Large intestine (tissue), 3 donors: ENCODE results near the gene SLC9A1. TPM values are rescaled to one million over a fixed set of nuclear protein-coding genes. Genes with fewer than 3 reads are reported as not detected.

Experiments
- DNase-seq, 2 donors: peaks; one replicate each; pipeline versions ENCODE4 v3.0.0 to v3.0.0-alpha.2; 2013
- H3K27ac ChIP-seq: one replicate; pipeline ENCODE4 v1.5.1; 2013; ENCODE audit warnings: low read length
- H3K27me3 ChIP-seq: 2 replicates; pipeline ENCODE4 v1.6.1; 2013; ENCODE audit warnings: low read length; ENCODE audit not compliant: control insufficient read depth, insufficient read depth
- H3K36me3 ChIP-seq: 2 replicates; pipeline ENCODE4 v1.6.1; 2013; ENCODE audit warnings: low read length; ENCODE audit not compliant: control insufficient read depth, insufficient read depth
- H3K4me1 ChIP-seq: one replicate; pipeline ENCODE4 v1.6.1; 2013; ENCODE audit warnings: low read length; ENCODE audit not compliant: control insufficient read depth, insufficient read depth
- H3K4me3 ChIP-seq: one replicate; pipeline ENCODE4 v1.5.1; 2013; ENCODE audit warnings: low read length
- H3K9me3 ChIP-seq: one replicate; pipeline ENCODE4 v1.6.1; 2013; ENCODE audit warnings: mild to moderate bottlenecking, low read depth, low read length, moderate library complexity; ENCODE audit not compliant: control insufficient read depth
- WGBS: methylation state at CpG from one replicate; pipeline ENCODE4 v1.1.5; 2013; ENCODE audit warnings: low lambda C conversion rate; ENCODE audit not compliant: insufficient coverage; 5-methylcytosine and 5-hydroxymethylcytosine counted together
- polyA plus RNA-seq: library from polyadenylated mRNA; unstranded; fragments of 120-200 nt; gene quantifications from one replicate; pipeline ENCODE4 v1.2.1, GENCODE V29; 2013

The SLC9A1 gene
- polyA plus RNA-seq, 1 donor = 21.5 TPM

DNA sequence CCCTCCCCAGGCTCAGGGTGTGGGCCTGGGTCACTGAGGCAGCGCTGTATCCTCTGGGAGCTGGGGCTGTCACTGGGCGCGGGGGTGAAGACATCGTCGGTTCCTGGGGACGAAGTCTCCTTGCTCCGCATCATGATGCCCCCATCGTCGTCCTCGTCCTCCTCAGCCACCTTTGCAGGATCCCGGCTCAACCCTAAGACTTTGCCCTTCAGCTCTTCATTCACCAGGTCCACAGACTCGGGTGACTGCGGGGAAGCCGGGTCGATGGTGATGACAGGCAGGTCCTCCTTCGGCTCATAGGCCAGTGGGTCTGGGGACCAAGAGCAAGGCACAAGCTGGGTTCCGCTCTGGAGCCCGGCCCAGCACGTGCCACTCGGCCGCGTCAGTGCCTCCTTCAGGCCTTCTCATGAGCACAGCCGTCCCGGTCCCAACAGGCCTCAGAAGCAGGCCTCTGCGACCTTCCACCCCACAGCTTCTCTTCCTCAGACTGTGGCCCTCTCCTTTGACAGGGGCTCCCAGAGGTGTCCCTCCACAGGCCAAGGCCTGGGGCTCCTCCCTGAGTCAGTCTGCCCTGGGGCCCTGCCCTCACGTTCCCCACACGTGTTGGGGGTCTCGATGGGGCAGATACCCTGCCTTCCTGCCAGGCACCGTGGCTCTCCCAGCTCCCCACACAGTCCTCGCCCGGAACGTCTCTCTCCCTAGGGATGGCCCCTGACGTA lies 54.4 kb downstream of the SLC9A1 start:
- Histone ChIP-seq H3K4me3 (no peak overlapping the region), H3K9me3 (peaks cover 3% of the 10 kb centered on the region), H3K36me3 (peaks cover 27% of the 10 kb centered on the region), H3K27me3 (no peaks in the 10 kb centered on the region), H3K27ac (peak overlapping the region; percentile 75), H3K4me1 (peaks cover 33% of the 10 kb centered on the region)
- peak in 1 of 2 donors; percentile 23 for DNase-seq
- WGBS = 30% methylated on average over 2 of the region's 33 CpGs

DNA sequence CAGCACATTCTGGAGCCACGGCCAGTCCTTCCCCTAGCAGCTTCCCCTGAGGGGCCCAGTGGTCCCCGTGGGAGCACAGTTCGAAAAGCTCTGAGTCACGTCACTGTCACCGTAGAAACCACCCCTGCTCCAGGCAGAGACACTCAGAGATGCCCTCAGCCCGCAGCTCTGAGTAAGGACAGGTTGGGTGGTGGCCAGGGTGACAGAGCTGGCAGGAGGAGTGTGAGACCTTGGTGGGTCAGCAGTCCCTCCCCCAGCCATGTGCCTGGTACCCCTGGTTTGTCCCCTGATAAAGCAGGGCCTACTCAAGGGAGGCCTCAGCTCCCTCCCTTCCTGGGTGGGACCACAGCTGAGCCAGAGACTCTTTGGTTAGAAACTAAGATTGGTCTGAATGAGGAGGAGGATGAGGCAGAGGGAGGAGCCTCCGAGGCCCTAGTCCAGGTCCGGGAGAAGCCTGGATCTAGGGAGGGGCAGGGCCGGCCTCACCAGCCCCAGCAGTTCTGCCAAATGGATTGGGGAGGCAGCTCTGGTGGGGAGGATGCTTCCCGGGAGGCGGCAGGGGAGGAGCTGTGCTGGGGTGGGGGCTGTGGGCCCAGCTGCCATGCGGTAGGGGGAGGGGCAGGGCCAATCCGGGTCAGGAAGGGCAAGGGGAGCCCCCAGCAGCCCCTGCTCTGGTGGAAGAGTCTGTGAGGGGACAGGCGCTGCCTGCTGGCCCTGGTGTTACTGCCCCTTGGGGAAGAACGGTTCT lies 55.2 kb downstream of the SLC9A1 start:
- DNase-seq = peak; percentile 72 to 89
- peak overlapping the region; percentile 75 for H3K27ac ChIP-seq
- H3K27me3 ChIP-seq = no peaks in the 10 kb centered on the region
- H3K4me3 ChIP-seq = no peak overlapping the region
- H3K36me3 ChIP-seq = peaks cover 23% of the 10 kb centered on the region
- no CpG with 5 or more reads among the region's 15 CpGs for WGBS
- H3K9me3 ChIP-seq = peaks cover 3% of the 10 kb centered on the region
- H3K4me1 ChIP-seq = peaks cover 33% of the 10 kb centered on the region

DNA sequence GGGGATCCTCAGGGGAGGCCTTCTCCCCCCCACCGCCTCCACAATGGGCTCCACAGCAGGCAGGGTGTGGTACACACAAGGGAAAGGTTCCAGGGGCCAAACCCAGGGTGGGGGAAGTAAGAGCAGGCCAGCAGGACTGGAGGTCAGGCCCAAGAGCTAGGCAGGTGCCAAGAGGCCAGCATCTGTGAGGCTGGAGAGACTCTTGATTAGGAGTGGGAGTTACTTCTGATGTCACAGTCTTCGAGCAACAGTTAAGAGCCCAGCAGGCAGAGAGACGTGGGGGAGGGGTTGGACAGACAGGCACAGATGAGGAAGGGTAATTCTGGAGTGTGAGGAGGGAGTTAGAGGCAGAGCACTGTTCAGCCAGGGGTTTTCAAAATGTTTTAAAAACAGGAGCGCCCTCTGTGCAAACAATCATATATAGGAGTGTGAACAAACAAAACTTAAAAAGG lies 55.8 kb downstream of the SLC9A1 start:
- Histone ChIP-seq H3K4me1 (peaks cover 33% of the 10 kb centered on the region), H3K9me3 (peaks cover 3% of the 10 kb centered on the region), H3K36me3 (peaks cover 20% of the 10 kb centered on the region), H3K27ac (peak overlapping the region; percentile 75), H3K27me3 (no peaks in the 10 kb centered on the region), H3K4me3 (no peak overlapping the region)
- DNase-seq = peak; percentile 76 to 87
- 0% methylated on average over 1 of the region's 4 CpGs for WGBS

DNA sequence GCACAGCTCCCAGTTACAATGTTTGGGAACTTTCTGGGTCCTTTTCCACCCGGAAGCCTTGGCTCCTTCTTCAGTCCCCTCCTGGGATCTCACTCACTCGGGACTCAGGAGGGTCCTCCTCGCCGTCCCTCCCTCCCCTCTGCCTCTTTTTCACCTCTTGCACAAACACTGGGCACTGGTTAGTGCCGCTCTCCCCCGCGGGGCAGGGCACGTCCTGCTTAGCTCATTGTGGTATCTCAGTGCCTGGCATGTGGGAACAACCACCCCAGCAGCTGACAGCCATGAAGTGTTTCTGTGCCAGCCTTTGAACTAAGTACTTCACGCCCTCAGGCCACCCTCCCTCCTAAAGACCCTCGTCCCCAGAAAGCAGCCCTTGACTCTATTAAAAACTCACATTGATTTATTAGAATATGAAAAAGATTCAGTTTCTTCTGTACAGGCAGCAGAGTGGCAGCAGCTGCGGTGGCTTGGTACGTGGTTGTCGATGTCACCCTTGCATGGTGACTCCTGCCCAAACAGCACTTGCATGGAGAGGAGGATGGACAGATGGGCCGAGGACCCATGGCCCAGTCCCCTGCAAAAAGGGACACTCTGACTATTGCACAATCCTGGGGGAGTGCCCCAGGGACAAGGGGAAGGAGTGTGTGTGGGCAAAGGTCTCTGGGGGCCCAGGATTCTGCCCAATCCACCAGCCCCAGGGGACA lies 56.3 kb downstream of the SLC9A1 start:
- DNase-seq = no peak
- peak overlapping the region; percentile 75 for H3K27ac ChIP-seq

DNA sequence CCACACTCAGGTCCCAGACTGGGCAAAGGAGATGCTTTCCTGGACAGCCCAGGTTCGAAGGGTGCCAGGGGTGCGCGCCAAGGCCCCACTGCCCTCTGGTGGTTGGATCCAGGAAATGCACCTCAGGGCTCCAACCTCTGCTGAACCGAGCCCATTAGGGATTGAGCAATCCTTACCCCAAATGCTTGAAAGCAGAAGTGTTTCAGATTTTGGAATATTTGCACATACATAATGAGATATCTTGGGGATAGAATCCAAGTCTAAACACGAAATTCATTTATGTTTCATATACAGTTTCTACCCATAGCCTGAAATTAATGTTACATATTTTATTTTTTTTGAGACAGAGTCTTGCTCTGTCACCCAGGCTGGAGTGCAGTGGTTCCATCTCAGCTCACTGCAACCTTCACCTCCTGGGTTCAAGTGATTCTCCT lies 57.4 kb downstream of the SLC9A1 start:
- peak; percentile 66 to 71 for DNase-seq
- WGBS = no CpG with 5 or more reads among the region's 5 CpGs

More for the DNA sequence above, 56.3 kb downstream of the SLC9A1 start:
- peaks cover 18% of the 10 kb centered on the region for H3K36me3 ChIP-seq
- no CpG with 5 or more reads among the region's 14 CpGs for WGBS
- peaks cover 3% of the 10 kb centered on the region for H3K9me3 ChIP-seq
- peaks cover 33% of the 10 kb centered on the region for H3K4me1 ChIP-seq
- no peak overlapping the region for H3K4me3 ChIP-seq
- no peaks in the 10 kb centered on the region for H3K27me3 ChIP-seq

DNA sequence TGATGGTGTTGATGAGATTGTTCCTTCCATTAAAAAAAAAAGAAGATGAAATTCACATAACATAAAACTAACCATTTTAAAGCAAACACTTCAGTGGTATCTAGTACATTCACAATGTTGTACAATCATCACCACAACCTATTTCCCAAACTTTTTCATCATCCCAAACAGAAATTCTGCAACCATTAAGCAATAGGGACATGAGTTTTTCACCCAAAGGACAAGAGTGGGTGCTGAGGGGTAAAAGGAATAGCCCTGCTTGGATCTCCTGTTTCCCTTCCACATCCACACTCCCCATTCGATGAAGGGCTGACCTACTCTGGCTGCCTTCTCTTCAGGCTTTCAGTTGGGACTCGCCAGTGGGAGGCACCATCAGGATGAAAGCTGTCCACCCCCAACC lies 59.3 kb downstream of the SLC9A1 start:
- no peaks in the 10 kb centered on the region for H3K27me3 ChIP-seq
- H3K27ac ChIP-seq = no peak overlapping the region
- H3K4me1 ChIP-seq = peaks cover 25% of the 10 kb centered on the region

More for the DNA sequence above, 57.4 kb downstream of the SLC9A1 start:
- no peaks in the 10 kb centered on the region for H3K27me3 ChIP-seq
- no peak overlapping the region for H3K27ac ChIP-seq
- H3K4me1 ChIP-seq = peaks cover 33% of the 10 kb centered on the region
- H3K36me3 ChIP-seq = peaks cover 10% of the 10 kb centered on the region
- no peak overlapping the region for H3K4me3 ChIP-seq
- no peaks in the 10 kb centered on the region for H3K9me3 ChIP-seq

DNA sequence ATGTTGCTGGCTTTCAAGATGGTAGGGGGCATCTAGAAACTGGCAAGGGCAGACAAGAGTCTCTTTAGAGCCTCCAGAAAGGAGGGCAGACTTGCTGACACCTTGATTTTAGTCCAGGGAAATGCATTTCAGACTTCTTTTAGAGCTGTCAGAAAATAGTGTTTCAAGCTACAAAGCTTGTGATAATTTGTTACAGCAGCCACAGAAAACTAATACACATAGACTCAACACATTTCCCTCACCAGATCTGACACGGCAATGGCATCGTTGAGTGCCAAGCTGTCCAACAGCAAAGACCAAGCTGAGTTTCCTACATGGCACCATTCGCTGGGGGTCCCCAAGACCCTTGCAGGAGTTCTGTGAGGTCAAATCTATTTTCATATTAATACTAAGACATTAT lies 62.0 kb downstream of the SLC9A1 start:
- Histone ChIP-seq H3K4me3 (no peak overlapping the region), H3K27me3 (no peaks in the 10 kb centered on the region), H3K27ac (no peak overlapping the region), H3K4me1 (no peaks in the 10 kb centered on the region), H3K9me3 (no peaks in the 10 kb centered on the region), H3K36me3 (no peaks in the 10 kb centered on the region)
- no peak for DNase-seq
- WGBS = no CpG with 5 or more reads among the region's 3 CpGs

More for the DNA sequence above, 59.3 kb downstream of the SLC9A1 start:
- Histone ChIP-seq H3K36me3 (no peaks in the 10 kb centered on the region), H3K9me3 (no peaks in the 10 kb centered on the region), H3K4me3 (no peak overlapping the region)
- DNase-seq = no peak
- WGBS = no CpG with 5 or more reads among the region's 2 CpGs

DNA sequence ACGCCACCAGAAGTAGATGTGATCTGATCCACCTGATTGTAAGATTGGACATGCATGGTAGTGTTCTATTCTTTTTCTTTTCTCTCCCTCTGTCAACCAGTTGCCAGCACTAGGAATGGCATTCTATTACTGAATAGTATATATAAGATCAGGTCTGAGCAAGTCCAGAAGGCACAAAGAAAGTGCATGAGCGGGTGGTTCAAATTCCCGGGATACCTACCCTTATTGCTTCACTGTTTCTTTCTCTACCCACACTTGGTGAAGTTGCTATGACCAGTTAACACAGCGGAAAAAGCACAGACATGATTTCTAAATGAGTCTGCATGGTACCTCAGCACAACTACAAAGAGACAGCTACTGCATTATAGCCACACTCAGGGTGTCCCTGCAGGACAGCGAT lies 64.0 kb downstream of the SLC9A1 start:
- no peaks in the 10 kb centered on the region for H3K4me1 ChIP-seq
- WGBS = no CpG with 5 or more reads among the region's 5 CpGs
- H3K27ac ChIP-seq = no peak overlapping the region
- H3K9me3 ChIP-seq = peaks cover 6% of the 10 kb centered on the region
- no peaks in the 10 kb centered on the region for H3K27me3 ChIP-seq
- H3K4me3 ChIP-seq = no peak overlapping the region
- no peaks in the 10 kb centered on the region for H3K36me3 ChIP-seq
- DNase-seq = no peak

DNA sequence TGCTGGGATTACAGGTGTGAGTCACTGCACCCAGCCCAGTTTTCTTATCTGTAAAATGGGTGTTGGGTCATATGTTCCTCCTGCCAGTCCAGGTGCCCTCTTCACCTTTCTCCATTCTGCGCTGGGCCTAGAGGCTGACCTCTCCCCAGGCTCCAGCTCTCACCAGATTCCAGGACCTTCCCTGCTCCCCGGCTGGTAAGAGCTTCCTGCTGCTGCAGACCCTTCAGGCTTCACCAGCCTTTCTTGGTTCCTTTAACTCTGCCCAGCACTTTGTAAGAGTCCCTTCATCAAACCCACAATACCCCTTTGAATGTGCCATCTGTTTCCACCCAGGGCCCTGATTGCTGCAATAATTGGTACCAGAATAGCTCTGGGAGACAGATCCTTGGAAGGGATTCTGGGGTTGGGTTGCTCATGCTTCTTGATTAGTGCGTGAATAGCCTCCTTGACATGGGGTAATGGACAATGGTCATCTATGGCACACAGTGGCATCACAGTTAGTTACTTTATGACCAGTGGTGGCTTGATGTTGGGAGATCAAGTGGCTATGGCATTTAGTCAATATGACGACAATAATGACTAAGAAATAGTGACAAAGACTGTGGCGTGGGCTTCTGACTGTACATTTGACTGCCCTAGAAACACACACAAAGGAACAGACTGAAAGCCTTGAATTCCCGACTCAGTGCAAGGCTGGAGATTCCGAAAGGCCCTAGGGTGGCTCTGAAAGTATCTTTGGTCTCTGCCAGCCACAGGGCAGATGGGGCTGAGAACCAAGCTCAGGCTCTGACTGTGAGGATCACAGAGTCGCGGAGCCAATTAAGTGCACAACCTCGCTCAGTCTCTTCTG lies 67.3 kb downstream of the SLC9A1 start:
- H3K27me3 ChIP-seq = no peaks in the 10 kb centered on the region
- H3K27ac ChIP-seq = no peak overlapping the region
- no CpG with 5 or more reads among the region's 10 CpGs for WGBS
- H3K4me1 ChIP-seq = no peaks in the 10 kb centered on the region
- peaks cover 6% of the 10 kb centered on the region for H3K9me3 ChIP-seq
- no peak overlapping the region for H3K4me3 ChIP-seq
- DNase-seq = no peak
- no peaks in the 10 kb centered on the region for H3K36me3 ChIP-seq
